Endothelial cell of umbilical vein (primary cell): Measurements from ENCODE around the gene PROK1. TPM values are rescaled to one million over a fixed set of nuclear protein-coding genes. Genes with fewer than 3 reads are reported as not detected.

Source experiments
- BruUV-seq: library from RNA; stranded (reverse); fragments of 400-500 nt; replicated peaks from 2 replicates; lab custom pipeline; 2021; lab: Mats Ljungman, UMichigan
- CTCF ChIA-PET: fragments of 300-600, 350-600 bp; sonication (Branson Sonifier 250); formaldehyde crosslinking; loops from one replicate; lab custom pipeline; 2021; ENCODE audit warnings: antibody characterized with exemption, inconsistent platforms; lab: Charles Lee
- POLR2A ChIA-PET: fragments of 300-600, 350-600 bp; sonication (Branson Sonifier 250); formaldehyde crosslinking; loops from one replicate; lab custom pipeline; 2021; ENCODE audit warnings: antibody characterized with exemption, inconsistent platforms; lab: Charles Lee
- DNase-seq: peaks from one replicate; pipeline ENCODE4 v3.0.0-alpha.2; 2011; ENCODE audit warnings: low read depth, low spot score
- FAIRE-seq: peaks from 2 replicates; lab custom pipeline; 2011; peaks lifted over from hg19 to GRCh38; lab: Jason Lieb, UNC
- H2AFZ ChIP-seq: 2 replicates; pipeline ENCODE4 v1.6.0; 2012; ENCODE audit warnings: low read depth, low read length, control low read depth, inconsistent platforms
- H3K27ac ChIP-seq: 2 replicates; pipeline ENCODE4 v1.5.1; 2011; ENCODE audit warnings: low read depth, mild to moderate bottlenecking, control low read depth, low read length, moderate library complexity; ENCODE audit not compliant: insufficient read depth
- H3K27me3 ChIP-seq, 2 experiments: 2 replicates each; pipeline versions ENCODE4 v1.6.0 to v1.6.1; 2011; ENCODE audit warnings: low read length in 2 of 2, mixed read lengths in 1 of 2; ENCODE audit not compliant: control insufficient read depth in 2 of 2, insufficient read depth in 2 of 2
- H3K36me3 ChIP-seq, 2 experiments: 2 replicates in 1 of 2; 3 replicates in 1 of 2; pipeline ENCODE4 v1.5.1; 2011; ENCODE audit warnings: low read length in 2 of 2, mild to moderate bottlenecking in 1 of 2, moderate library complexity in 1 of 2; ENCODE audit not compliant: control insufficient read depth in 2 of 2, insufficient read depth in 2 of 2; ENCODE audit errors: extremely low read depth in 1 of 2
- H3K4me1 ChIP-seq: 3 replicates; pipeline ENCODE4 v1.5.1; 2011; ENCODE audit warnings: mild to moderate bottlenecking, low read length; ENCODE audit not compliant: control insufficient read depth, insufficient read depth; ENCODE audit errors: extremely low read depth
- H3K4me2 ChIP-seq: 2 replicates; pipeline ENCODE4 v1.6.1; 2011; ENCODE audit warnings: low read length, control low read depth, mixed read lengths; ENCODE audit not compliant: insufficient read depth
- H3K4me3 ChIP-seq, 3 experiments: fragments of 200-600 bp in 1 of 3; sonication (generic), shearing (Covaris generic) in 1 of 3; replicated peaks in 1 of 3; 2 replicates each; pipeline ENCODE4 v1.5.1; 2011 to 2016; ENCODE audit warnings: control low read depth in 3 of 3, low read length in 3 of 3, mild to moderate bottlenecking in 2 of 3, inconsistent platforms in 1 of 3, low read depth in 1 of 3, moderate library complexity in 1 of 3; ENCODE audit not compliant: insufficient read depth in 1 of 3
- H3K79me2 ChIP-seq: 2 replicates; pipeline ENCODE4 v1.6.0; 2012; ENCODE audit warnings: low read length, inconsistent platforms; ENCODE audit not compliant: control insufficient read depth, insufficient read depth
- H3K9ac ChIP-seq: replicated peaks from 2 replicates; pipeline ENCODE3; 2011; ENCODE audit warnings: low read length, control low read depth; ENCODE audit not compliant: insufficient read depth; ENCODE audit errors: extremely low read depth
- H3K9me1 ChIP-seq: replicated peaks from 3 replicates; pipeline ENCODE4 v1.6.0; 2011; ENCODE audit warnings: mild to moderate bottlenecking, low read length; ENCODE audit not compliant: control insufficient read depth, insufficient read depth; ENCODE audit errors: extremely low read depth
- H3K9me3 ChIP-seq: replicated peaks from 2 replicates; pipeline ENCODE4 v1.5.1; 2012; ENCODE audit warnings: low read length, inconsistent platforms; ENCODE audit not compliant: control insufficient read depth, insufficient read depth
- H4K20me1 ChIP-seq: replicated peaks from 2 replicates; pipeline ENCODE3; 2011; ENCODE audit warnings: mild to moderate bottlenecking, low read length; ENCODE audit not compliant: control insufficient read depth, insufficient read depth; ENCODE audit errors: extremely low read depth
- EZH2 ChIP-seq: IDR thresholded peaks from 2 replicates; pipeline ENCODE4 v1.6.1; 2012; ENCODE audit warnings: borderline replicate concordance, low read depth, mild to moderate bottlenecking, moderate library complexity, low read length, inconsistent platforms; ENCODE audit not compliant: severe bottlenecking
- FOS ChIP-seq: IDR thresholded peaks from 2 replicates; pipeline ENCODE4 v1.6.1; 2011; ENCODE audit warnings: mild to moderate bottlenecking, low read length, moderate library complexity, borderline replicate concordance; ENCODE audit not compliant: insufficient read depth
- GATA2 ChIP-seq: IDR thresholded peaks from 2 replicates; pipeline ENCODE4 v1.7.0; 2011; ENCODE audit warnings: low read depth, mild to moderate bottlenecking, moderate library complexity, mixed read lengths, low read length; ENCODE audit not compliant: insufficient read length, insufficient read depth
- JUN ChIP-seq: IDR thresholded peaks from 2 replicates; pipeline ENCODE4 v1.6.1; 2011; ENCODE audit warnings: borderline replicate concordance, low read depth; ENCODE audit not compliant: insufficient read length, insufficient read depth
- MAX ChIP-seq: IDR thresholded peaks from 2 replicates; pipeline ENCODE4 v1.6.1; 2011; ENCODE audit not compliant: insufficient read depth, insufficient read length
- MYC ChIP-seq: IDR thresholded peaks from one replicate; pipeline ENCODE4 v1.6.1; 2011; ENCODE audit warnings: mild to moderate bottlenecking, low read depth, low read length
- POLR2A ChIP-seq: IDR thresholded peaks from 2 replicates; pipeline ENCODE4 v1.6.1; 2012; ENCODE audit warnings: low read depth, mild to moderate bottlenecking, control low read depth, low read length
- POLR2AphosphoS5 ChIP-seq: IDR thresholded peaks from 2 replicates; pipeline ENCODE4 v1.6.1; 2012; ENCODE audit warnings: low read depth, mild to moderate bottlenecking, control low read depth, low read length, moderate library complexity; ENCODE audit not compliant: insufficient read depth
- dilution Hi-C: fragments of 300-500 bp; cut with MboI; formaldehyde crosslinking; loops from one replicate; pipeline ENCODE4 v1.15.0; 2019; ENCODE audit warnings: low sequenced_read_pairs; ENCODE audit not compliant: extremely low pct_ligation_motif_present
- intact Hi-C: fragments of 100-400 bp; cut with micrococcal nuclease; formaldehyde crosslinking; loops from one replicate; pipeline ENCODE4 v1.10.0; 2022
- polyA plus RNA-seq, 4 experiments: library from polyadenylated mRNA; depleted of rRNA in 3 of 4; stranded (reverse) in 3 of 4; unstranded in 1 of 4; fragments of >200 nt; gene quantifications; 2 replicates each; pipeline versions ENCODE4 v1.2.1 to v1.2.3, GENCODE V29; 2011 to 2012; ENCODE audit warnings: missing spikeins in 1 of 4
- total RNA-seq: library from RNA; stranded (reverse); gene quantifications from 2 replicates; pipeline ENCODE4 v1.2.3, GENCODE V29; 2021
- TF ChIP-seq, protein P1 (sequence below), 2 donors: IDR thresholded peaks; 1 replicate in 1 of 2; 2 replicates in 1 of 2; pipeline ENCODE4 v1.5.1; 2011; ENCODE audit warnings: low read length in 2 of 2, mild to moderate bottlenecking in 2 of 2, moderate library complexity in 2 of 2, control low read depth in 1 of 2, inconsistent platforms in 1 of 2, low read depth in 1 of 2; ENCODE audit not compliant: insufficient read depth in 1 of 2; ENCODE audit errors: extremely low read depth in 1 of 2

PROK1 gene
- total and polyA plus RNA-seq, 2 donors (not counting 3 experiments of a cell fraction or from before 2014, with no cell fraction given) = not detected

GRCh38 chr1:110425612-110426152, 25.3 kb upstream of the PROK1 start:
- H3K27ac ChIP-seq = no peak overlapping the region
- intact Hi-C loops = no loop called here
- H3K79me2 ChIP-seq = no peaks in the 10 kb centered on the region
- H3K9ac ChIP-seq = no peak overlapping the region
- TF ChIP-seq EZH2 (no peak), MAX (no peak), FOS (no peak), POLR2A (no peak), MYC (no peak), POLR2AphosphoS5 (no peak), JUN (no peak), GATA2 (no peak)
- TF ChIP-seq, protein P1, sequence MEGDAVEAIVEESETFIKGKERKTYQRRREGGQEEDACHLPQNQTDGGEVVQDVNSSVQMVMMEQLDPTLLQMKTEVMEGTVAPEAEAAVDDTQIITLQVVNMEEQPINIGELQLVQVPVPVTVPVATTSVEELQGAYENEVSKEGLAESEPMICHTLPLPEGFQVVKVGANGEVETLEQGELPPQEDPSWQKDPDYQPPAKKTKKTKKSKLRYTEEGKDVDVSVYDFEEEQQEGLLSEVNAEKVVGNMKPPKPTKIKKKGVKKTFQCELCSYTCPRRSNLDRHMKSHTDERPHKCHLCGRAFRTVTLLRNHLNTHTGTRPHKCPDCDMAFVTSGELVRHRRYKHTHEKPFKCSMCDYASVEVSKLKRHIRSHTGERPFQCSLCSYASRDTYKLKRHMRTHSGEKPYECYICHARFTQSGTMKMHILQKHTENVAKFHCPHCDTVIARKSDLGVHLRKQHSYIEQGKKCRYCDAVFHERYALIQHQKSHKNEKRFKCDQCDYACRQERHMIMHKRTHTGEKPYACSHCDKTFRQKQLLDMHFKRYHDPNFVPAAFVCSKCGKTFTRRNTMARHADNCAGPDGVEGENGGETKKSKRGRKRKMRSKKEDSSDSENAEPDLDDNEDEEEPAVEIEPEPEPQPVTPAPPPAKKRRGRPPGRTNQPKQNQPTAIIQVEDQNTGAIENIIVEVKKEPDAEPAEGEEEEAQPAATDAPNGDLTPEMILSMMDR (IDR thresholded peaks at IDR 0.05; ENCODE audit: extremely low read depth in 1 of 2, insufficient read depth in 1 of 2, low read depth in 1 of 2, low read length in 2 of 2) = no peak
- no peaks in the 10 kb centered on the region for H3K9me1 ChIP-seq
- H2AFZ ChIP-seq = no peak overlapping the region
- ChIA-PET CTCF (interaction anchor here (1.0 kb wide), 1 partner anchor 35 kb away, joined by 7 read pairs; no protein-coding TSS in a partner anchor), POLR2A (no interaction called here)
- dilution Hi-C loops = no loop called here
- H3K4me2 ChIP-seq = no peak overlapping the region
- BruUV-seq = no TSS peak
- H3K27me3 ChIP-seq = peaks cover 9 to 10% of the 10 kb centered on the region in 2 experiments
- H3K9me3 ChIP-seq = no peaks in the 10 kb centered on the region
- DNase-seq (no peak), FAIRE-seq (no peak)
- H3K36me3 ChIP-seq = no peaks in the 10 kb centered on the region
- H3K4me3 ChIP-seq = no peak overlapping the region
- no peaks in the 10 kb centered on the region for H3K4me1 ChIP-seq
- H4K20me1 ChIP-seq = no peaks in the 10 kb centered on the region
